C4-2B (cell line): ENCODE data around the gene CELF6.

Experiments used
- CTCF ChIP-seq: fragments of 450-650 bp; conservative IDR thresholded peaks from 2 replicates; pipeline ENCODE4 v1.5.1; 2017; ENCODE audit warnings: mild to moderate bottlenecking
- ZFX ChIP-seq: fragments of 450-650 bp; IDR thresholded peaks from 2 replicates; pipeline ENCODE4 v1.6.1; 2017

- TF ChIP-seq CTCF (no peak), ZFX (no peak)
Measured at GRCh38 chr15:72368325-72368724, 48.4 kb upstream of the CELF6 start.
